Measurements from ENCODE around the gene PSME1.
A peak's percentile ranks its signal among the peaks of the same experiment; 100 is the strongest.

PSME1 gene

GRCh38 chr14:24135834-24136683, at the start of gene PSME1:
TSS of gene PSME1 (plus strand) at chr14:24136194. CDS start at chr14:24136263, 69 bp downstream.
- DNase-seq = peak; percentile 93

GRCh38 chr14:24087004-24087403, 49.0 kb upstream of the PSME1 start:
- DNase-seq = no peak

GRCh38 chr14:24088095-24088494, 47.9 kb upstream of the PSME1 start:
- DNase-seq = no peak

GRCh38 chr14:24089890-24090289, 46.1 kb upstream of the PSME1 start:
- no peak for DNase-seq

- no peak for DNase-seq
Measured at GRCh38 chr14:24092110-24092504, 43.9 kb upstream of the PSME1 start.

GRCh38 chr14:24092505-24093206, 43.3 kb upstream of the PSME1 start:
- no peak for DNase-seq

GRCh38 chr14:24093207-24093900, 42.6 kb upstream of the PSME1 start:
- no peak for DNase-seq

GRCh38 chr14:24093901-24094840, 41.8 kb upstream of the PSME1 start, which contains the start of gene PCK2:
TSS of gene PCK2 (plus strand) at chr14:24094311. CDS start at chr14:24094406, 95 bp downstream.
- DNase-seq = peak; percentile 89

GRCh38 chr14:24094841-24095270, 41.1 kb upstream of the PSME1 start:
- DNase-seq = no peak

- DNase-seq = no peak
Measured at GRCh38 chr14:24095271-24096068, 40.5 kb upstream of the PSME1 start.

GRCh38 chr14:24096545-24097181, 39.3 kb upstream of the PSME1 start:
- DNase-seq = no peak

- no peak for DNase-seq
Measured at GRCh38 chr14:24098229-24098926, 37.6 kb upstream of the PSME1 start.

GRCh38 chr14:24098927-24099813, 36.8 kb upstream of the PSME1 start:
- DNase-seq = no peak

- DNase-seq = no peak
Measured at GRCh38 chr14:24100197-24100981, 35.6 kb upstream of the PSME1 start.

- DNase-seq = no peak
Measured at GRCh38 chr14:24100982-24101494, 35.0 kb upstream of the PSME1 start.

- DNase-seq = no peak
Measured at GRCh38 chr14:24102357-24103048, 33.5 kb upstream of the PSME1 start.

GRCh38 chr14:24103451-24103850, 32.5 kb upstream of the PSME1 start:
- DNase-seq = no peak
